Measurements from ENCODE around the gene MMP20. TPM values are rescaled to one million over a fixed set of nuclear protein-coding genes. Genes with fewer than 3 reads are reported as not detected.

Gene MMP20
- total RNA-seq, 1 experiment from 2014 or later, result not detected

GRCh38 chr11:102568851-102569250 is 56.3 kb downstream of the MMP20 start (continued):
- TF ChIP-seq, protein P1, sequence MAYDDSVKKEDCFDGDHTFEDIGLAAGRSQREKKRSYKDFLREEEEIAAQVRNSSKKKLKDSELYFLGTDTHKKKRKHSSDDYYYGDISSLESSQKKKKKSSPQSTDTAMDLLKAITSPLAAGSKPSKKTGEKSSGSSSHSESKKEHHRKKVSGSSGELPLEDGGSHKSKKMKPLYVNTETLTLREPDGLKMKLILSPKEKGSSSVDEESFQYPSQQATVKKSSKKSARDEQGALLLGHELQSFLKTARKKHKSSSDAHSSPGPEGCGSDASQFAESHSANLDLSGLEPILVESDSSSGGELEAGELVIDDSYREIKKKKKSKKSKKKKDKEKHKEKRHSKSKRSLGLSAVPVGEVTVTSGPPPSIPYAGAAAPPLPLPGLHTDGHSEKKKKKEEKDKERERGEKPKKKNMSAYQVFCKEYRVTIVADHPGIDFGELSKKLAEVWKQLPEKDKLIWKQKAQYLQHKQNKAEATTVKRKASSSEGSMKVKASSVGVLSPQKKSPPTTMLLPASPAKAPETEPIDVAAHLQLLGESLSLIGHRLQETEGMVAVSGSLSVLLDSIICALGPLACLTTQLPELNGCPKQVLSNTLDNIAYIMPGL (CRISPR knock-in tag; IDR thresholded peaks at IDR 0.05), result no peak
- TF ChIP-seq, protein P2, sequence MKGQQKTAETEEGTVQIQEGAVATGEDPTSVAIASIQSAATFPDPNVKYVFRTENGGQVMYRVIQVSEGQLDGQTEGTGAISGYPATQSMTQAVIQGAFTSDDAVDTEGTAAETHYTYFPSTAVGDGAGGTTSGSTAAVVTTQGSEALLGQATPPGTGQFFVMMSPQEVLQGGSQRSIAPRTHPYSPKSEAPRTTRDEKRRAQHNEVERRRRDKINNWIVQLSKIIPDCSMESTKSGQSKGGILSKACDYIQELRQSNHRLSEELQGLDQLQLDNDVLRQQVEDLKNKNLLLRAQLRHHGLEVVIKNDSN (CRISPR knock-in tag; IDR thresholded peaks at IDR 0.05), result no peak
- no peak for TF ChIP-seq NR3C1 (CRISPR knock-in tag; conservative IDR thresholded peaks at IDR 0.05; ENCODE audit: low read depth)
- no peak for TF ChIP-seq GABPB1 (CRISPR knock-in tag; IDR thresholded peaks at IDR 0.05)
- TF ChIP-seq, protein P3, sequence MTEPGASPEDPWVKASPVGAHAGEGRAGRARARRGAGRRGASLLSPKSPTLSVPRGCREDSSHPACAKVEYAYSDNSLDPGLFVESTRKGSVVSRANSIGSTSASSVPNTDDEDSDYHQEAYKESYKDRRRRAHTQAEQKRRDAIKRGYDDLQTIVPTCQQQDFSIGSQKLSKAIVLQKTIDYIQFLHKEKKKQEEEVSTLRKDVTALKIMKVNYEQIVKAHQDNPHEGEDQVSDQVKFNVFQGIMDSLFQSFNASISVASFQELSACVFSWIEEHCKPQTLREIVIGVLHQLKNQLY (CRISPR knock-in tag; IDR thresholded peaks at IDR 0.05), result no peak
- TF ChIP-seq ELF4 (CRISPR knock-in tag; IDR thresholded peaks at IDR 0.05; ENCODE audit: low read depth), result no peak
- no peak for TF ChIP-seq ZNF317 (CRISPR knock-in tag; IDR thresholded peaks at IDR 0.05; ENCODE audit: borderline replicate concordance, low read depth)

DNA sequence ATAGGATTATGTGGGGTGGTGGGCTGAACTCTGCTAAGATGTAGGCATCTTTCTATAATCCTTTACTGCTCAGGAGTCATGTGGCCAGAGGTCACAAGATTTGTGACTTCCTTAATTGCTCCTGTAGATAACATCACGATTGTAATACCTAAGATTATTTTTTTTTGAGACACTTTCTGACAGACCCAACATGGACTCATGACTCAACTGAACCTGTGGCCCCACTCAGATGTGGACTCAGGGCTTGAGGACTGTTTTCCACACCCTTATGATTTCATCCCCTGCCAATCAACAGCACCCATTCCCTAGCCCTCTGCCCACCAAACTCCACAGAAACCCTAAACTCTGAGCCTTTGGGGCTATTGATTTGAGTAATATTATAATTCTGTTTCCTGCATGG is 59.0 kb downstream of the MMP20 start:
- POLR2A ChIA-PET, result no interaction called here
- DNase-seq (ENCODE audit: low spot score) (no peak), ATAC-seq (no peak)
- Mint-ChIP-seq H3K9me3 (peaks cover 42% of the 10 kb centered on the region), H3K4me3 (no peak overlapping the region), H3K4me1 (peaks cover 7% of the 10 kb centered on the region), H3K36me3 (peaks cover 39% of the 10 kb centered on the region), H3K27me3 (ENCODE audit: low read depth) (peaks cover 3% of the 10 kb centered on the region; the same call in 1 of the 2 replicates), H3K27ac (no peak overlapping the region)
- CTCF ChIA-PET, result no interaction called here
- TF ChIP-seq TEAD1 (CRISPR knock-in tag; IDR thresholded peaks at IDR 0.05), result no peak
- TF ChIP-seq, protein P4, sequence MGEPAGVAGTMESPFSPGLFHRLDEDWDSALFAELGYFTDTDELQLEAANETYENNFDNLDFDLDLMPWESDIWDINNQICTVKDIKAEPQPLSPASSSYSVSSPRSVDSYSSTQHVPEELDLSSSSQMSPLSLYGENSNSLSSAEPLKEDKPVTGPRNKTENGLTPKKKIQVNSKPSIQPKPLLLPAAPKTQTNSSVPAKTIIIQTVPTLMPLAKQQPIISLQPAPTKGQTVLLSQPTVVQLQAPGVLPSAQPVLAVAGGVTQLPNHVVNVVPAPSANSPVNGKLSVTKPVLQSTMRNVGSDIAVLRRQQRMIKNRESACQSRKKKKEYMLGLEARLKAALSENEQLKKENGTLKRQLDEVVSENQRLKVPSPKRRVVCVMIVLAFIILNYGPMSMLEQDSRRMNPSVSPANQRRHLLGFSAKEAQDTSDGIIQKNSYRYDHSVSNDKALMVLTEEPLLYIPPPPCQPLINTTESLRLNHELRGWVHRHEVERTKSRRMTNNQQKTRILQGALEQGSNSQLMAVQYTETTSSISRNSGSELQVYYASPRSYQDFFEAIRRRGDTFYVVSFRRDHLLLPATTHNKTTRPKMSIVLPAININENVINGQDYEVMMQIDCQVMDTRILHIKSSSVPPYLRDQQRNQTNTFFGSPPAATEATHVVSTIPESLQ (CRISPR knock-in tag; IDR thresholded peaks at IDR 0.05), result no peak
- no peak for TF ChIP-seq E2F5 (CRISPR knock-in tag; IDR thresholded peaks at IDR 0.05)
- no peak for TF ChIP-seq NR1H2 (CRISPR knock-in tag; IDR thresholded peaks at IDR 0.05)
- TF ChIP-seq, protein P5, sequence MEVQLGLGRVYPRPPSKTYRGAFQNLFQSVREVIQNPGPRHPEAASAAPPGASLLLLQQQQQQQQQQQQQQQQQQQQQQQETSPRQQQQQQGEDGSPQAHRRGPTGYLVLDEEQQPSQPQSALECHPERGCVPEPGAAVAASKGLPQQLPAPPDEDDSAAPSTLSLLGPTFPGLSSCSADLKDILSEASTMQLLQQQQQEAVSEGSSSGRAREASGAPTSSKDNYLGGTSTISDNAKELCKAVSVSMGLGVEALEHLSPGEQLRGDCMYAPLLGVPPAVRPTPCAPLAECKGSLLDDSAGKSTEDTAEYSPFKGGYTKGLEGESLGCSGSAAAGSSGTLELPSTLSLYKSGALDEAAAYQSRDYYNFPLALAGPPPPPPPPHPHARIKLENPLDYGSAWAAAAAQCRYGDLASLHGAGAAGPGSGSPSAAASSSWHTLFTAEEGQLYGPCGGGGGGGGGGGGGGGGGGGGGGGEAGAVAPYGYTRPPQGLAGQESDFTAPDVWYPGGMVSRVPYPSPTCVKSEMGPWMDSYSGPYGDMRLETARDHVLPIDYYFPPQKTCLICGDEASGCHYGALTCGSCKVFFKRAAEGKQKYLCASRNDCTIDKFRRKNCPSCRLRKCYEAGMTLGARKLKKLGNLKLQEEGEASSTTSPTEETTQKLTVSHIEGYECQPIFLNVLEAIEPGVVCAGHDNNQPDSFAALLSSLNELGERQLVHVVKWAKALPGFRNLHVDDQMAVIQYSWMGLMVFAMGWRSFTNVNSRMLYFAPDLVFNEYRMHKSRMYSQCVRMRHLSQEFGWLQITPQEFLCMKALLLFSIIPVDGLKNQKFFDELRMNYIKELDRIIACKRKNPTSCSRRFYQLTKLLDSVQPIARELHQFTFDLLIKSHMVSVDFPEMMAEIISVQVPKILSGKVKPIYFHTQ (CRISPR knock-in tag; IDR thresholded peaks at IDR 0.05), result no peak
- TF ChIP-seq, protein P6, sequence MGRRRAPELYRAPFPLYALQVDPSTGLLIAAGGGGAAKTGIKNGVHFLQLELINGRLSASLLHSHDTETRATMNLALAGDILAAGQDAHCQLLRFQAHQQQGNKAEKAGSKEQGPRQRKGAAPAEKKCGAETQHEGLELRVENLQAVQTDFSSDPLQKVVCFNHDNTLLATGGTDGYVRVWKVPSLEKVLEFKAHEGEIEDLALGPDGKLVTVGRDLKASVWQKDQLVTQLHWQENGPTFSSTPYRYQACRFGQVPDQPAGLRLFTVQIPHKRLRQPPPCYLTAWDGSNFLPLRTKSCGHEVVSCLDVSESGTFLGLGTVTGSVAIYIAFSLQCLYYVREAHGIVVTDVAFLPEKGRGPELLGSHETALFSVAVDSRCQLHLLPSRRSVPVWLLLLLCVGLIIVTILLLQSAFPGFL (CRISPR knock-in tag; IDR thresholded peaks at IDR 0.05; ENCODE audit: borderline replicate concordance), result no peak
- TF ChIP-seq, protein P7, sequence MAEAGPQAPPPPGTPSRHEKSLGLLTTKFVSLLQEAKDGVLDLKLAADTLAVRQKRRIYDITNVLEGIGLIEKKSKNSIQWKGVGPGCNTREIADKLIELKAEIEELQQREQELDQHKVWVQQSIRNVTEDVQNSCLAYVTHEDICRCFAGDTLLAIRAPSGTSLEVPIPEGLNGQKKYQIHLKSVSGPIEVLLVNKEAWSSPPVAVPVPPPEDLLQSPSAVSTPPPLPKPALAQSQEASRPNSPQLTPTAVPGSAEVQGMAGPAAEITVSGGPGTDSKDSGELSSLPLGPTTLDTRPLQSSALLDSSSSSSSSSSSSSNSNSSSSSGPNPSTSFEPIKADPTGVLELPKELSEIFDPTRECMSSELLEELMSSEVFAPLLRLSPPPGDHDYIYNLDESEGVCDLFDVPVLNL (CRISPR knock-in tag; IDR thresholded peaks at IDR 0.05; ENCODE audit: borderline replicate concordance, low read depth), result no peak
- TF ChIP-seq ZNF219 (CRISPR knock-in tag; IDR thresholded peaks at IDR 0.05; ENCODE audit: borderline replicate concordance), result no peak
- TF ChIP-seq MXD4 (CRISPR knock-in tag; IDR thresholded peaks at IDR 0.05; ENCODE audit: borderline replicate concordance), result no peak
- TF ChIP-seq, protein P8, sequence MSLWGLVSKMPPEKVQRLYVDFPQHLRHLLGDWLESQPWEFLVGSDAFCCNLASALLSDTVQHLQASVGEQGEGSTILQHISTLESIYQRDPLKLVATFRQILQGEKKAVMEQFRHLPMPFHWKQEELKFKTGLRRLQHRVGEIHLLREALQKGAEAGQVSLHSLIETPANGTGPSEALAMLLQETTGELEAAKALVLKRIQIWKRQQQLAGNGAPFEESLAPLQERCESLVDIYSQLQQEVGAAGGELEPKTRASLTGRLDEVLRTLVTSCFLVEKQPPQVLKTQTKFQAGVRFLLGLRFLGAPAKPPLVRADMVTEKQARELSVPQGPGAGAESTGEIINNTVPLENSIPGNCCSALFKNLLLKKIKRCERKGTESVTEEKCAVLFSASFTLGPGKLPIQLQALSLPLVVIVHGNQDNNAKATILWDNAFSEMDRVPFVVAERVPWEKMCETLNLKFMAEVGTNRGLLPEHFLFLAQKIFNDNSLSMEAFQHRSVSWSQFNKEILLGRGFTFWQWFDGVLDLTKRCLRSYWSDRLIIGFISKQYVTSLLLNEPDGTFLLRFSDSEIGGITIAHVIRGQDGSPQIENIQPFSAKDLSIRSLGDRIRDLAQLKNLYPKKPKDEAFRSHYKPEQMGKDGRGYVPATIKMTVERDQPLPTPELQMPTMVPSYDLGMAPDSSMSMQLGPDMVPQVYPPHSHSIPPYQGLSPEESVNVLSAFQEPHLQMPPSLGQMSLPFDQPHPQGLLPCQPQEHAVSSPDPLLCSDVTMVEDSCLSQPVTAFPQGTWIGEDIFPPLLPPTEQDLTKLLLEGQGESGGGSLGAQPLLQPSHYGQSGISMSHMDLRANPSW (CRISPR knock-in tag; conservative IDR thresholded peaks at IDR 0.05; ENCODE audit: low read depth), result no peak
- TF ChIP-seq, protein P9, sequence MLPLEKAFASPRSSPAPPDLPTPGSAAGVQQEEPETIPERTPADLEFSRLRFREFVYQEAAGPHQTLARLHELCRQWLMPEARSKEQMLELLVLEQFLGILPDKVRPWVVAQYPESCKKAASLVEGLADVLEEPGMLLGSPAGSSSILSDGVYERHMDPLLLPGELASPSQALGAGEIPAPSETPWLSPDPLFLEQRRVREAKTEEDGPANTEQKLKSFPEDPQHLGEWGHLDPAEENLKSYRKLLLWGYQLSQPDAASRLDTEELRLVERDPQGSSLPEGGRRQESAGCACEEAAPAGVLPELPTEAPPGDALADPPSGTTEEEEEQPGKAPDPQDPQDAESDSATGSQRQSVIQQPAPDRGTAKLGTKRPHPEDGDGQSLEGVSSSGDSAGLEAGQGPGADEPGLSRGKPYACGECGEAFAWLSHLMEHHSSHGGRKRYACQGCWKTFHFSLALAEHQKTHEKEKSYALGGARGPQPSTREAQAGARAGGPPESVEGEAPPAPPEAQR (CRISPR knock-in tag; IDR thresholded peaks at IDR 0.05), result no peak
